Glutamatergic neuron (in vitro differentiated cells): ENCODE measurements around the gene TP63. TPM values are rescaled to one million over a fixed set of nuclear protein-coding genes. Genes with fewer than 3 reads are reported as not detected.

ENCODE experiments used
- DNase-seq: peaks from one replicate; pipeline ENCODE4 v3.0.0; 2022
- H3K27ac Mint-ChIP-seq: one replicate; pipeline ENCODE4 v1.8.0; 2020; ENCODE audit warnings: mild to moderate bottlenecking, mixed read lengths, inconsistent platforms; ENCODE audit not compliant: unreplicated experiment
- H3K27me3 Mint-ChIP-seq: one replicate; pipeline ENCODE4 v1.8.0; 2020; ENCODE audit warnings: mild to moderate bottlenecking, moderate library complexity, mixed read lengths, inconsistent platforms; ENCODE audit not compliant: unreplicated experiment
- H3K36me3 Mint-ChIP-seq: one replicate; pipeline ENCODE4 v1.8.0; 2020; ENCODE audit warnings: mild to moderate bottlenecking, mixed read lengths, inconsistent platforms; ENCODE audit not compliant: unreplicated experiment
- H3K4me1 Mint-ChIP-seq: one replicate; pipeline ENCODE4 v1.8.0; 2020; ENCODE audit warnings: mild to moderate bottlenecking, low read depth, mixed read lengths, inconsistent platforms; ENCODE audit not compliant: unreplicated experiment
- H3K4me3 Mint-ChIP-seq: one replicate; pipeline ENCODE4 v1.8.0; 2020; ENCODE audit warnings: mild to moderate bottlenecking, mixed read lengths, inconsistent platforms; ENCODE audit not compliant: unreplicated experiment
- H3K9me3 Mint-ChIP-seq: one replicate; pipeline ENCODE4 v1.8.0; 2020; ENCODE audit warnings: mild to moderate bottlenecking, moderate library complexity, mixed read lengths, inconsistent platforms; ENCODE audit not compliant: unreplicated experiment
- CTCF ChIP-seq: fragments of 200-600 bp; sonication (generic); IDR thresholded peaks from one replicate; pipeline ENCODE4 v1.5.0; 2021; ENCODE audit not compliant: partially characterized antibody, unreplicated experiment
- total RNA-seq: library from RNA; stranded (reverse); fragmentation: NEBNext Ultra II Directional; extraction: Animal tissue kit (Norgen Biotek cat#: 25700); gene quantifications from one replicate; pipeline ENCODE4 v1.2.1, GENCODE V29; 2021; ENCODE audit not compliant: unreplicated experiment

The TP63 gene
- total RNA-seq, 1 donor from 2014 or later = not detected

DNA sequence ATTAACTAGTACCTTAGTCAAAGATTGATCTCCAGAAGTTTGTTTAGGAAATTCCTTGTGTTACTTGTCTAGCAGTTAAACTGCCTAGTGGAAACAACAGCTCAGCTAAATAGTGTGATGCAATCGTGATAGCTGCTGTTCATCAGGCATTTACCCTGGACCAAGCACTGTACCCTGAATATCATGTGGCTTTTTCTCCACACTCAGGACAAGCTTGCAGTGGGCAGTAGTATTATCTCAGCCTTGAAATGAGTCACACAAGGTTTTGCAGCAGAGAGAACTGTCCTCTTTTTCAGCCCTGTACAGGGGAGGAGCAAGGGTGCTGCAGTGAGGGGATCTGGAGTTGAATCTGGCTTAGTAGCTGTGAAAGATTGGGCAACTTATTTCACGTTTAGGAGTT lies 208.4 kb downstream of the TP63 start:
- Mint-ChIP-seq H3K36me3 (no peaks in the 10 kb centered on the region), H3K9me3 (peaks cover 2% of the 10 kb centered on the region), H3K4me1 (no peaks in the 10 kb centered on the region), H3K4me3 (no peak overlapping the region), H3K27ac (no peak overlapping the region), H3K27me3 (no peaks in the 10 kb centered on the region)
- no peak for DNase-seq
- no peak for TF ChIP-seq CTCF

DNA sequence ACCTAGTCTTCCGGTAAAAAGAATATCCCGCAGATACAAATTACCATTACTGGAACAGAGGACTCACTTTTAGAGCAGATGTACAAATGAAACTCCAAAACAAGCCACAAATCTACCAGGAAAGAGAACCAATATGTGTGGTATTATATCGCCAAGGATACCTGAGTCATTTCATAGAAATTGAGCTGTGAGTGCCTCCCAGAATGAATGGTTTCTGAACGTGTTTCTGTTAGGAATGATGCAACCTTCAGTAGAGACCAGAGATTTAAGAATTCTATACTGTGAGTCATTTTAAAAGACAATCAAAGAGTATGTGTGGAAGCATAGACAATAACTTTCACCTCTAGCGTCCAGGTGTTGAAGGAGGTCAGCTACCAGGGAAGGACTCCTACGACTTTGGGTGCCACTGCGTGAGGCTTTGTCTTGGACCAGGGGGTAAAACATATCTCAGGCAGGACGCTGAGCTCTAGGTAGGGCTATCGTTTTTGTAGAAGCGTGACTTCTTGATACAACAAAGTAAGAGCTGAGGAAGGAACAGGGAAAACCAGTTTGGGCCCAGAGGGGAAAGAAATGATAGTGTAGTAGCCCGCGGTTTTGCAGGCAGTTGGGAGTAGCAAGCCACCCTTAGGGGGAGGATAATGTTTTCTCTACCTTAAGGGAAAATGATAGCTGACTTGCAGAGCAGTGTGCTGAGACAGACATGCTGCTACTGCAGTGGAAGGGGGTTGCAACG lies 210.4 kb downstream of the TP63 start:
- DNase-seq = no peak
- Mint-ChIP-seq H3K4me3 (no peak overlapping the region), H3K27ac (no peak overlapping the region), H3K4me1 (no peaks in the 10 kb centered on the region), H3K36me3 (no peaks in the 10 kb centered on the region), H3K27me3 (no peaks in the 10 kb centered on the region), H3K9me3 (no peaks in the 10 kb centered on the region)
- no peak for TF ChIP-seq CTCF

DNA sequence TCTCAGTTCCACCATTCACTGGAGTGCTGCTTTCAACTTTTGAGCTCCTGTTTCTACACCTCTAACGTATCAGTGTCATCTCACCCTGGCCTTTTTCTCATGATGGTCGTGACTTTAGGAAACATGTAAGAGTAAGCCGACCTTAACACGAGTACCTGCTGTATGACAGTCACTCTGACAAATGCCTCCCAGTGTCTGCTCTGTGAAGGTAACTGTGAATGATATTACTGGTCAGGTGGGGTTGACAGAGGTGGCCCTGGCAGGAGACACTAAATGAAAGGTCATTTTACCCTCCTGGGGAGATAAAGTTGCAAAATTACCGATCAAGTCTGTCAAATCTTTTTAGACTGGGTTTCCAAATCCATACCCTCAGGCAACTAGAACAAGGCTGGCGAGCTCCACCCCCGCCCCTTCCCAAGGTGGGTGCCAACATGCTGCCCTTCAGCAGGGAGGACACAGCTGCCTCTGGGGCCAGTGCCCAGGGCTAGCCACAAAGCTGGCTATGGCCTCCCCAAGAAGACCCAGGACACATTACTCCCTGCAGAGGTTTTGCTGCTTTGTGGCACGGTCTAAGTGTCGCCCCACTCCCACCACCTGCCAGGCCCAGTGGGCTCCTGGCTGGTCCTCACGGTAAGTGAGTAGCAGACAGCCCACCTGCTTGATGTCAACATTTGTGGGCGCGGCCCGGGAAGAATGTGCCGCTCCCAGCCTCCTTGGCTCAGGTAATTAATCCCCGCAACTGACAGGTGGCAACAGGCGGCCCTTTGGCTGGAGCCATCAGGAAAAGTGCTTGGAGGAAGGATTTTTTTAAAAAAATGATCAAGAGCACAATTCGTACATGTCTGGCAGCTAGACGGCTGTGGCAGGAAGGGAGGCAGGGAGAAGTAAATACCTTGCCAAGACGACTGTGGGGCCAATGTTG lies 211.8 kb downstream of the TP63 start:
- Mint-ChIP-seq H3K27ac (no peak overlapping the region), H3K27me3 (no peaks in the 10 kb centered on the region), H3K9me3 (no peaks in the 10 kb centered on the region), H3K4me1 (no peaks in the 10 kb centered on the region), H3K4me3 (no peak overlapping the region), H3K36me3 (no peaks in the 10 kb centered on the region)
- TF ChIP-seq CTCF = no peak
- no peak for DNase-seq

DNA sequence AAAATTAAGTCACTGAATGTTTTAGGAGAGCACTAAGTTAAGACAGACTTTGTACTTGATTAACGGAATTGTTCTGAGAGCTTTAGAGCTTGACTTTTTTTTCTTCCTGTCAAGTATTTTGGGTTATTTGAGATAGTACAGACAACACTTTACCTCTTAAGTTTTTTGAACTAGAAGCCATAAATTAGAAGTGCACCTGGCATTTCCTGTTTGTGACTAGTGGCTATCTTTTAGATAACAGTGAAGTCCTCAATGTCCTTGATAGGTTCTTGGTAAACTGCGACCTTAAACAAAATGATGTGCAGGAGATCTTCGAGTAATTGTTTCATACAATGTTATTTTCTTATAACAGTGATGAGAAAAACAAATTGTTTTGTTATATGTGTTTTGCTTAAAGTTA lies 213.9 kb downstream of the TP63 start:
- Mint-ChIP-seq H3K4me1 (no peaks in the 10 kb centered on the region), H3K27ac (no peak overlapping the region), H3K9me3 (no peaks in the 10 kb centered on the region), H3K27me3 (no peaks in the 10 kb centered on the region), H3K4me3 (no peak overlapping the region), H3K36me3 (no peaks in the 10 kb centered on the region)
- DNase-seq = no peak
- TF ChIP-seq CTCF = no peak
